LNCaP clone FGC (cell line): ENCODE measurements around the gene ABHD11.

Experiments
- DNase-seq: peaks from one replicate; pipeline ENCODE4 v3.0.0-alpha.2; 2011; ENCODE audit warnings: low read depth
- H3K4me3 ChIP-seq: 2 replicates; pipeline ENCODE4 v1.5.1; 2011; ENCODE audit warnings: mild to moderate bottlenecking, low read depth, low read length, control low read depth
- TF ChIP-seq, protein P1 (sequence below): IDR thresholded peaks from 2 replicates; pipeline ENCODE4 v1.5.1; 2012; ENCODE audit warnings: mild to moderate bottlenecking; ENCODE audit not compliant: control insufficient read depth, insufficient read depth; ENCODE audit errors: extremely low read depth

Gene ABHD11

GRCh38 chr7:73698410-73698809 is 40.2 kb downstream of the ABHD11 start:
- H3K4me3 ChIP-seq: no peak overlapping the region
- no peak for DNase-seq
- TF ChIP-seq, protein P1, sequence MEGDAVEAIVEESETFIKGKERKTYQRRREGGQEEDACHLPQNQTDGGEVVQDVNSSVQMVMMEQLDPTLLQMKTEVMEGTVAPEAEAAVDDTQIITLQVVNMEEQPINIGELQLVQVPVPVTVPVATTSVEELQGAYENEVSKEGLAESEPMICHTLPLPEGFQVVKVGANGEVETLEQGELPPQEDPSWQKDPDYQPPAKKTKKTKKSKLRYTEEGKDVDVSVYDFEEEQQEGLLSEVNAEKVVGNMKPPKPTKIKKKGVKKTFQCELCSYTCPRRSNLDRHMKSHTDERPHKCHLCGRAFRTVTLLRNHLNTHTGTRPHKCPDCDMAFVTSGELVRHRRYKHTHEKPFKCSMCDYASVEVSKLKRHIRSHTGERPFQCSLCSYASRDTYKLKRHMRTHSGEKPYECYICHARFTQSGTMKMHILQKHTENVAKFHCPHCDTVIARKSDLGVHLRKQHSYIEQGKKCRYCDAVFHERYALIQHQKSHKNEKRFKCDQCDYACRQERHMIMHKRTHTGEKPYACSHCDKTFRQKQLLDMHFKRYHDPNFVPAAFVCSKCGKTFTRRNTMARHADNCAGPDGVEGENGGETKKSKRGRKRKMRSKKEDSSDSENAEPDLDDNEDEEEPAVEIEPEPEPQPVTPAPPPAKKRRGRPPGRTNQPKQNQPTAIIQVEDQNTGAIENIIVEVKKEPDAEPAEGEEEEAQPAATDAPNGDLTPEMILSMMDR: no peak

DNA sequence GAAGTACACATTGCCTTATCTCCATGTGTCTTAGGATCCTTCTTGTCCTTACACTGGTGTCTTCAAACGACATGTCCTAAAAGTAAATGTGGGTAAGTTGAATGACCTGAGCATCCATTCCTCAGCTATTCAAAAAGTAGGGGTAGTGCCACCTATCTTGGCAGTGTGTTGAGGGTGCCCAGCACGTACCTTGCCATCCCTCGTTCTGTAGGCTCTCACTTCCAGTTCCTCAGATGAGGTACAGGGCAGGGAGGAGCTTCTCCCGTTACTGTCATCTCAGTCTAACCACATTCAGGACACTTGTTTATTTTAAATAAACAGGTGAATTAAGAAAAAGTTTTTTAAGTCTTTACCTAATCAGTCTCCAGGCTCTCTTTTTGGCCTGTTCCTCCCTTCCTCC is 42.2 kb downstream of the ABHD11 start:
- DNase-seq: no peak
- TF ChIP-seq, protein P1: no peak
- H3K4me3 ChIP-seq: no peak overlapping the region

DNA sequence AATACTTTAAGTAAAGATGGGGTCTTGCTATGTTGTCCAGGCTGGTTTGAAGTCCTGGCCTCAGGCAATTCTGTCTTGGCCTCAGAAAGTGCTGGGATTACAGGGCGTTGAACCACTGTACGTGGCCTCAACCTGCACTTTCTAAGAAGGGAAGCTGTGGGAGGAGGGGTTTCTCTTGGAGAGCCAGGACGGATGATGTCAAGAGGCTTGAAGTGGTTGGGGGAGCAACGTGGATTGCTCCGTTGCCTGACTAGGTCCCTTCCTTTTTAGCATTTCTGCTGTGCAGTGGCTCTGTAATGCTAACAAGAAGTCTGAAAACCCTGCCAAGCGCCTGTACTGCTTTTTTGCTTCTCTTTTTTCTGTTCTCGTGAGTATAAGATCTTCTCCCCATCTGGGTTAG is 48.0 kb downstream of the ABHD11 start:
- no peak overlapping the region for H3K4me3 ChIP-seq
- DNase-seq: no peak

DNA sequence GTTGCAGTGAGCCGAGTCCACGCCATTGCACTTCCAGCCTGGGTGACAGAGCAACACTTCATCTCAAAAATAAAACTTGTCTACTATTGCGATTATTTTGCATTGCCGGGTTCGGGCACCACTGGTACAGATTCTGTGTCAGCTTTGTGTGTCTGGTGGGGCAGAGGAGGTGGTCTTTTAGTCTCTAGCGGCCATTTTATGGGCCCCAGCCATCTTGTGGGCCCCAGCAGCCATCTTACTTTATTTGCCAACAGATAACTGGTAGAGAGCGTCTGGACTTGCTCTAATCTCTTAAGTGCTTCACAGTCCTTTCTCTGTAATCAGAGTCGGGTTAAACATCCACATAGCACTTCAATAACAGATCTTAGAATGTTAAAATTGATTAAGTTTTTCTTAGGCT is 50.3 kb downstream of the ABHD11 start:
- TF ChIP-seq, protein P1: no peak
- DNase-seq: no peak

More for the DNA sequence above, 48.0 kb downstream of the ABHD11 start:
- TF ChIP-seq, protein P1: no peak

More for the DNA sequence above, 50.3 kb downstream of the ABHD11 start:
- H3K4me3 ChIP-seq: no peak overlapping the region
